Coronary artery (tissue), 2 donors: Measurements from ENCODE around the gene ASIP.

ENCODE experiments used
- DNase-seq: peaks from one replicate; pipeline ENCODE4 v3.0.0-alpha.2; 2017; ENCODE audit warnings: low spot score
- H3K27ac ChIP-seq, 2 donors: fragments of 200-600 bp; sonication (generic); one replicate each; pipeline ENCODE4 v1.5.1; 2016 to 2019
- H3K4me3 ChIP-seq: fragments of 200-600 bp; sonication (generic); 2 replicates; pipeline ENCODE4 v1.5.1; 2016; ENCODE audit warnings: mild to moderate bottlenecking, moderate library complexity
- CTCF ChIP-seq: fragments of 200-600 bp; sonication (generic); IDR thresholded peaks from one replicate; pipeline ENCODE4 v1.5.1; 2019; ENCODE audit warnings: antibody characterized with exemption

ASIP gene

GRCh38 chr20:34305333-34306230 is 64.4 kb downstream of the ASIP start:
- Histone ChIP-seq H3K4me3 (no peak overlapping the region), H3K27ac (no peak overlapping the region)
- no peak for TF ChIP-seq CTCF
- DNase-seq: no peak

GRCh38 chr20:34309691-34310090 is 68.5 kb downstream of the ASIP start:
- no peak for DNase-seq
- Histone ChIP-seq H3K4me3 (no peak overlapping the region), H3K27ac (no peak overlapping the region)
- no peak for TF ChIP-seq CTCF

GRCh38 chr20:34310481-34311117 is 69.4 kb downstream of the ASIP start:
- no peak overlapping the region for H3K4me3 ChIP-seq
- DNase-seq: no peak
- no peak for TF ChIP-seq CTCF
- no peak overlapping the region for H3K27ac ChIP-seq

GRCh38 chr20:34311118-34312023 is 70.1 kb downstream of the ASIP start:
- DNase-seq: no peak
- peak overlapping the region; percentile 53 for H3K4me3 ChIP-seq
- no peak for TF ChIP-seq CTCF
- H3K27ac ChIP-seq: no peak overlapping the region

- Histone ChIP-seq H3K4me3 (peak overlapping the region; percentile 53), H3K27ac (no peak overlapping the region)
- no peak for TF ChIP-seq CTCF
- DNase-seq: no peak
Measured at GRCh38 chr20:34312024-34312460, 70.8 kb downstream of the ASIP start.

GRCh38 chr20:34312544-34313217 is 71.5 kb downstream of the ASIP start:
- peak; percentile 80 for DNase-seq
- TF ChIP-seq CTCF: peak; percentile 94
- Histone ChIP-seq H3K4me3 (peak overlapping the region; percentile 53), H3K27ac (no peak overlapping the region)
